Esophagus muscularis mucosa (tissue), 4 donors: Measurements from ENCODE around the gene IER2. TPM values are rescaled to one million over a fixed set of nuclear protein-coding genes. Genes with fewer than 3 reads are reported as not detected.
"Not testable (repeated sequence)": the region's sequence is repeated elsewhere in the genome, so short reads cannot be mapped to it uniquely, and the experiment has no call there.

Source experiments
- DNase-seq: peaks from one replicate; pipeline ENCODE4 v3.0.0-alpha.2; 2017; ENCODE audit errors: extremely low spot score
- H3K27ac ChIP-seq, 4 donors: fragments of 200-600 bp; sonication (generic); replicated peaks in 1 of 4; 1 replicate in 3 of 4; 2 replicates in 1 of 4; pipeline ENCODE4 v1.5.1; 2016 to 2019; ENCODE audit warnings: mild to moderate bottlenecking in 1 of 4
- H3K27me3 ChIP-seq, 4 donors: fragments of 200-600 bp; sonication (generic); one replicate each; pipeline versions ENCODE4 v1.5.1 to v1.6.0; 2016 to 2019
- H3K36me3 ChIP-seq, 4 donors: fragments of 200-600 bp; sonication (generic); one replicate each; pipeline ENCODE4 v1.5.1; 2016 to 2019
- H3K4me1 ChIP-seq, 4 donors: fragments of 200-600 bp; sonication (generic); one replicate each; pipeline ENCODE4 v1.5.1; 2016 to 2019
- H3K4me3 ChIP-seq, 4 donors: fragments of 200-600 bp; sonication (generic); 1 replicate in 2 of 4; 2 replicates in 2 of 4; pipeline ENCODE4 v1.5.1; 2016 to 2019; ENCODE audit warnings: mild to moderate bottlenecking in 4 of 4, moderate library complexity in 1 of 4
- H3K9me3 ChIP-seq, 4 donors: fragments of 200-600 bp; sonication (generic); 1 replicate in 3 of 4; 2 replicates in 1 of 4; pipeline ENCODE4 v1.5.1; 2016 to 2019
- CTCF ChIP-seq, 3 experiments: fragments of 200-600 bp in 2 of 3; fragments of 450-650 bp in 1 of 3; sonication (generic) in 2 of 3; IDR thresholded peaks; one replicate each; pipeline ENCODE4 v1.5.1; 2017 to 2019; ENCODE audit warnings: antibody characterized with exemption in 3 of 3, mild to moderate bottlenecking in 2 of 3, moderate library complexity in 1 of 3
- EP300 ChIP-seq: sonication (generic); formaldehyde crosslinking; IDR thresholded peaks from one replicate; pipeline ENCODE4 v1.6.1; 2017; ENCODE audit warnings: antibody characterized with exemption
- POLR2A ChIP-seq: fragments of 450-650 bp; IDR thresholded peaks from one replicate; pipeline ENCODE4 v1.6.1; 2017; ENCODE audit warnings: antibody characterized with exemption, moderate library complexity, mild to moderate bottlenecking, low read depth
- POLR2AphosphoS5 ChIP-seq, 2 donors: sonication (generic); formaldehyde crosslinking; IDR thresholded peaks; one replicate each; pipeline ENCODE4 v1.6.1; 2017; ENCODE audit warnings: antibody characterized with exemption in 2 of 2
- WGBS: methylation state at CpG from one replicate; pipeline ENCODE4 v1.1.5; 2018; 5-methylcytosine and 5-hydroxymethylcytosine counted together
- intact Hi-C: fragments of 100-400 bp; cut with DNase I; formaldehyde crosslinking; loops from one replicate; pipeline ENCODE4 v1.15.1; 2023
- total RNA-seq, 4 donors: library from RNA; depleted of rRNA; stranded (reverse); fragments of >200 nt; gene quantifications; one replicate each; pipeline versions ENCODE4 v1.1.0 to v1.2.1, GENCODE V29; 2016

IER2 gene
- total RNA-seq, 4 donors from 2014 or later: 29.1 to 144 (median 62.3) TPM

GRCh38 chr19:13172346-13173138 is 22.3 kb downstream of the IER2 start:
- intact Hi-C loops: no loop called here
- no peaks in the 10 kb centered on the region for H3K36me3 ChIP-seq
- no peaks in the 10 kb centered on the region for H3K27me3 ChIP-seq
- WGBS: 42% methylated on average over 15 of the region's 18 CpGs
- H3K4me1 ChIP-seq: peaks cover 23 to 37% (median 30%) of the 10 kb centered on the region in 4 donors
- H3K9me3 ChIP-seq: no peaks in the 10 kb centered on the region
- H3K4me3 ChIP-seq: peak overlapping the region in 1 of 4 donors; percentile 3
- TF ChIP-seq POLR2AphosphoS5 (IDR thresholded peaks at IDR 0.05) (peak; percentile 12 to 43), CTCF (IDR thresholded peaks at IDR 0.05) (no peak)
- peak; percentile 92 for DNase-seq
- H3K27ac ChIP-seq: peak overlapping the region; percentile 58 to 74 (median 68)

GRCh38 chr19:13173139-13173737 is 23.0 kb downstream of the IER2 start:
- intact Hi-C loops: no loop called here
- 86% methylated on average over 12 of the region's 12 CpGs for WGBS
- H3K9me3 ChIP-seq: no peaks in the 10 kb centered on the region
- peak overlapping the region; percentile 58 to 74 (median 68) for H3K27ac ChIP-seq
- no peaks in the 10 kb centered on the region for H3K27me3 ChIP-seq
- H3K36me3 ChIP-seq: no peaks in the 10 kb centered on the region
- TF ChIP-seq CTCF (IDR thresholded peaks at IDR 0.05): no peak
- TF ChIP-seq EP300: no peak
- no peak for DNase-seq
- peaks cover 16 to 30% (median 23%) of the 10 kb centered on the region in 4 donors for H3K4me1 ChIP-seq
- no peak overlapping the region for H3K4me3 ChIP-seq

GRCh38 chr19:13176345-13176744 is 26.1 kb downstream of the IER2 start:
- 90% methylated on average over 8 of the region's 8 CpGs for WGBS
- Histone ChIP-seq H3K4me1 (peaks cover 17 to 23% (median 19%) of the 10 kb centered on the region in 4 donors), H3K4me3 (no peak overlapping the region), H3K27ac (no peak overlapping the region), H3K9me3 (no peaks in the 10 kb centered on the region), H3K27me3 (no peaks in the 10 kb centered on the region), H3K36me3 (no peaks in the 10 kb centered on the region)
- no peak for DNase-seq
- TF ChIP-seq CTCF (IDR thresholded peaks at IDR 0.05) (no peak), POLR2A (no peak), POLR2AphosphoS5 (IDR thresholded peaks at IDR 0.05) (no peak), EP300 (no peak)
- intact Hi-C loops: no loop called here

- H3K27ac ChIP-seq, intact Hi-C loops, H3K36me3 ChIP-seq, DNase-seq, H3K9me3 ChIP-seq, H3K4me3 ChIP-seq, H3K27me3 ChIP-seq: not testable (repeated sequence)
- 91% methylated on average over 5 of the region's 5 CpGs for WGBS
- H3K4me1 ChIP-seq: peaks cover 17 to 22% (median 21%) of the 10 kb centered on the region in 4 donors
Measured at GRCh38 chr19:13177584-13177983, 27.4 kb downstream of the IER2 start.

GRCh38 chr19:13178291-13178690 is 28.1 kb downstream of the IER2 start:
- H3K27me3 ChIP-seq, intact Hi-C loops, DNase-seq, H3K36me3 ChIP-seq, H3K9me3 ChIP-seq, H3K27ac ChIP-seq, H3K4me3 ChIP-seq: not testable (repeated sequence)
- 96% methylated on average over 10 of the region's 10 CpGs for WGBS
- H3K4me1 ChIP-seq: peaks cover 10 to 15% (median 14%) of the 10 kb centered on the region in 4 donors
